K562 (cell line): ENCODE data around the gene ERI2. TPM values are rescaled to one million over a fixed set of nuclear protein-coding genes. Genes with fewer than 3 reads are reported as not detected.

ENCODE experiments used
- ADNP ChIP-seq: fragments of 200-800 bp; sonication (Bioruptor generic); IDR thresholded peaks from 2 replicates; pipeline ENCODE4 v1.6.1; 2016; ENCODE audit warnings: missing genetic modification characterization, missing compliant biosample characterization
- BHLHE40 ChIP-seq: IDR thresholded peaks from 2 replicates; pipeline ENCODE4 v1.6.1; 2011; ENCODE audit warnings: low read length, improper control_type of control experiment
- CSDE1 ChIP-seq, 2 experiments: fragments of 450-650 bp; IDR thresholded peaks; 2 replicates each; pipeline ENCODE4 v1.6.1; 2016; ENCODE audit warnings: mild to moderate bottlenecking in 1 of 2
- EP300 ChIP-seq: IDR thresholded peaks from 2 replicates; pipeline ENCODE4 v1.6.1; 2012; ENCODE audit warnings: low read length, improper control_type of control experiment
- JUND ChIP-seq, 2 experiments: IDR thresholded peaks; 2 replicates in 1 of 2; 3 replicates in 1 of 2; pipeline ENCODE4 v1.6.1; 2011; ENCODE audit warnings: borderline replicate concordance in 2 of 2, low read depth in 2 of 2, low read length in 2 of 2, improper control_type of control experiment in 1 of 2, missing biosample characterization in 1 of 2, missing genetic modification characterization in 1 of 2, missing genetic modification reagents in 1 of 2
- MEIS2 ChIP-seq: fragments of 450-650 bp; IDR thresholded peaks from 2 replicates; pipeline ENCODE4 v1.6.1; 2014; ENCODE audit warnings: mild to moderate bottlenecking; ENCODE audit not compliant: partially characterized antibody
- NR4A1 ChIP-seq, 2 experiments: fragments of 250-450 bp in 1 of 2; fragments of 450-650 bp in 1 of 2; sonication (Bioruptor Pico) in 1 of 2; IDR thresholded peaks; 2 replicates each; pipeline versions ENCODE4 v1.4.0 to v1.6.1; 2016 to 2020; ENCODE audit warnings: mild to moderate bottlenecking in 2 of 2, missing compliant biosample characterization in 1 of 2, missing genetic modification characterization in 1 of 2, moderate library complexity in 1 of 2
- TRIM28 ChIP-seq: fragments of 450-650 bp; IDR thresholded peaks from 2 replicates; pipeline ENCODE4 v1.6.1; 2017
- ZNF436 ChIP-seq: fragments of 250-450, 450-650 bp; sonication (Bioruptor Pico); formaldehyde crosslinking; IDR thresholded peaks from 2 replicates; pipeline ENCODE4 v1.7.0; 2020; ENCODE audit warnings: mild to moderate bottlenecking
- ZNF780A ChIP-seq: fragments of 250-450 bp; sonication (Bioruptor Pico); IDR thresholded peaks from 2 replicates; pipeline ENCODE4 v1.5.0; 2021; ENCODE audit warnings: mild to moderate bottlenecking
- polyA plus RNA-seq, 8 experiments: library from polyadenylated mRNA; depleted of rRNA in 4 of 8; stranded (reverse) in 5 of 8; unstranded in 3 of 8; fragments of >200 nt; fragmentation: Nextera tagmentation in 2 of 8; fragmentation: Illumina TruSeq in 1 of 8; extraction: Ambion mirVana in 2 of 8; extraction: Trizol in 1 of 8; gene quantifications; 2 replicates each; pipeline versions ENCODE4 v1.2.1 to v1.2.3, GENCODE V29; 2011 to 2014; ENCODE audit warnings: inconsistent platforms in 1 of 8, missing spikeins in 1 of 8
- total RNA-seq, 7 experiments: library from RNA; depleted of rRNA in 6 of 7; stranded (reverse); fragments of >200 nt in 6 of 7; fragmentation: Illumina TruSeq in 2 of 7; extraction: Trizol in 2 of 7; gene quantifications; 2 replicates each; pipeline versions ENCODE4 v1.2.1 to v1.2.3, GENCODE V29; 2011 to 2021; ENCODE audit warnings: low replicate concordance in 1 of 7
- TF ChIP-seq, protein P1 (sequence below): sonication (generic); formaldehyde crosslinking; IDR thresholded peaks from 2 replicates; pipeline ENCODE4 v1.8.0; 2023; ENCODE audit warnings: missing genetic modification reagents, mild to moderate bottlenecking, borderline replicate concordance

The ERI2 gene
- total and polyA plus RNA-seq, 9 of the 15 experiments (the other 6 are each of a cell fraction or from before 2014, with no cell fraction given), result 23.3 to 57.0 (median 48.1) TPM

DNA sequence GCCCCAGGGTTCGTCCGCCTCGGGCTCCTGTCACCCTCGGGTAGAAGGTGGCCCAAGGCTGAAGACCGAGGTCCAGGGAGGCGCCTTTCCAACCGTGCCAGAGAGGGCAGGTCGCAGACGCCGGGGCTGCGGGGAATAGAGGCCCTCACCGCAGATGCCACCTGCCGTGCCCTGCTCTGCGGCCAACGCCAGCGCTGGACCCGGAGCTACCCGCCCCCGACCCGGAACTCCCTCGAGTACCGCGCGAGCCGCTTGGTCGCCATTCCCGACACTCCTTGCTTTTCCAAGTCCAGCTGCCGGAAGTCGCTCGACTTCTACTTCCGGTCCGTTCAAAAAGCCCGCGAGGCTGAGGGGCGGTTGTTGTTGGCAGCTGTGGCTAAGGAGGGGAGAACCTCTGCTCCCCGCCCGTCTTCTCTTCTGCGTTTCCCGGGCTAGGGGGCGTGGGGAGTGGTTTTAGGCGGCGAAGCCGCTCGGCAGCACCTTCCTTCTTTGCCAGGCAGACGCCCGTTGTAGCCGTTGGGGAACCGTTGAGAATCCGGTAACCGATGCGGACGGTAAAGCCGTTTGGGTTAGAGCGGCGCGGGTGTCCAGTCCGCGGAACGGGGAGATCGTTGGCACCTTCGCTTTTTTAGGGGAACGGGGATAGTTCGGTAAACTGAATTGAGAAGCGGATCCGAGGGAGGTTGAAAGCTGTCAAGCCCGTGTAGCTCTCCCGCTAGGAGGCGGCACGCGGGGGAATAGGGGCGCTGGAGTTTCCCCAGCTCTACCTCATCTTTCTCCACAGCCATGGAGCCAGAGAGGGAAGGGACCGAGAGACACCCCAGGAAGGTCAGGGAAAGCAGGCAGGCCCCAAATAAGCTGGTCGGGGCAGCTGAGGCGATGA lies at the start of gene ERI2, which contains the start of gene REXO5 (continued):
- TF ChIP-seq TRIM28 (no peak; the same call in 1 of the 2 replicates), MEIS2 (peak; percentile 16), NR4A1 (CRISPR knock-in tag; IDR thresholded peaks at IDR 0.05) (no peak), NR4A1 (tag; IDR thresholded peaks at IDR 0.05) (0 out of 2 replicates have a peak, but pooled peaks have one; percentile 30), BHLHE40 (0 out of 2 replicates have a peak, but pooled peaks have one; percentile 12), ZNF436 (no peak), ADNP (tag) (no peak), EP300 (peak; percentile 57), CSDE1 (IDR thresholded peaks at IDR 0.05) (peak in 1 of 2 experiments; percentile 28; a peak in 1 of 4 replicates), JUND (IDR thresholded peaks at IDR 0.05; ENCODE audit: borderline replicate concordance, low read depth, low read length) (peak; percentile 21; the same call in 1 of the 2 replicates), JUND (tag; IDR thresholded peaks at IDR 0.05; ENCODE audit: borderline replicate concordance, low read depth, low read length) (no peak; the same call in 2 of the 3 replicates), ZNF780A (CRISPR knock-in tag) (no peak)
- TF ChIP-seq, protein P1, sequence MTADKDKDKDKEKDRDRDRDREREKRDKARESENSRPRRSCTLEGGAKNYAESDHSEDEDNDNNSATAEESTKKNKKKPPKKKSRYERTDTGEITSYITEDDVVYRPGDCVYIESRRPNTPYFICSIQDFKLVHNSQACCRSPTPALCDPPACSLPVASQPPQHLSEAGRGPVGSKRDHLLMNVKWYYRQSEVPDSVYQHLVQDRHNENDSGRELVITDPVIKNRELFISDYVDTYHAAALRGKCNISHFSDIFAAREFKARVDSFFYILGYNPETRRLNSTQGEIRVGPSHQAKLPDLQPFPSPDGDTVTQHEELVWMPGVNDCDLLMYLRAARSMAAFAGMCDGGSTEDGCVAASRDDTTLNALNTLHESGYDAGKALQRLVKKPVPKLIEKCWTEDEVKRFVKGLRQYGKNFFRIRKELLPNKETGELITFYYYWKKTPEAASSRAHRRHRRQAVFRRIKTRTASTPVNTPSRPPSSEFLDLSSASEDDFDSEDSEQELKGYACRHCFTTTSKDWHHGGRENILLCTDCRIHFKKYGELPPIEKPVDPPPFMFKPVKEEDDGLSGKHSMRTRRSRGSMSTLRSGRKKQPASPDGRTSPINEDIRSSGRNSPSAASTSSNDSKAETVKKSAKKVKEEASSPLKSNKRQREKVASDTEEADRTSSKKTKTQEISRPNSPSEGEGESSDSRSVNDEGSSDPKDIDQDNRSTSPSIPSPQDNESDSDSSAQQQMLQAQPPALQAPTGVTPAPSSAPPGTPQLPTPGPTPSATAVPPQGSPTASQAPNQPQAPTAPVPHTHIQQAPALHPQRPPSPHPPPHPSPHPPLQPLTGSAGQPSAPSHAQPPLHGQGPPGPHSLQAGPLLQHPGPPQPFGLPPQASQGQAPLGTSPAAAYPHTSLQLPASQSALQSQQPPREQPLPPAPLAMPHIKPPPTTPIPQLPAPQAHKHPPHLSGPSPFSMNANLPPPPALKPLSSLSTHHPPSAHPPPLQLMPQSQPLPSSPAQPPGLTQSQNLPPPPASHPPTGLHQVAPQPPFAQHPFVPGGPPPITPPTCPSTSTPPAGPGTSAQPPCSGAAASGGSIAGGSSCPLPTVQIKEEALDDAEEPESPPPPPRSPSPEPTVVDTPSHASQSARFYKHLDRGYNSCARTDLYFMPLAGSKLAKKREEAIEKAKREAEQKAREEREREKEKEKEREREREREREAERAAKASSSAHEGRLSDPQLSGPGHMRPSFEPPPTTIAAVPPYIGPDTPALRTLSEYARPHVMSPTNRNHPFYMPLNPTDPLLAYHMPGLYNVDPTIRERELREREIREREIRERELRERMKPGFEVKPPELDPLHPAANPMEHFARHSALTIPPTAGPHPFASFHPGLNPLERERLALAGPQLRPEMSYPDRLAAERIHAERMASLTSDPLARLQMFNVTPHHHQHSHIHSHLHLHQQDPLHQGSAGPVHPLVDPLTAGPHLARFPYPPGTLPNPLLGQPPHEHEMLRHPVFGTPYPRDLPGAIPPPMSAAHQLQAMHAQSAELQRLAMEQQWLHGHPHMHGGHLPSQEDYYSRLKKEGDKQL (CRISPR knock-in tag), result no peak
